HepG2 (cell line): ENCODE measurements around the gene ACOT13. TPM values are rescaled to one million over a fixed set of nuclear protein-coding genes. Genes with fewer than 3 reads are reported as not detected.
"Not testable (repeated sequence)": the region's sequence is repeated elsewhere in the genome, so short reads cannot be mapped to it uniquely, and the experiment has no call there.

Experiments used
- ATAC-seq: fragments of 200-7000 bp; cut with Tn5 transposase; 3 replicates; pipeline ENCODE4 v1.9.1; 2020; ENCODE audit warnings: mild to moderate bottlenecking, moderate library complexity
- BruUV-seq: library from RNA; stranded (reverse); fragments of 400-500 nt; replicated peaks from 2 replicates; lab custom pipeline; 2021; lab: Mats Ljungman, UMichigan
- CTCF ChIA-PET: fragments of 300-600 bp; formaldehyde crosslinking; extraction: SDS; loops from one replicate; lab custom pipeline; 2021; ENCODE audit warnings: low total read pairs, inconsistent platforms, low intra/inter-chr PET ratio; lab: Yijun Ruan, JAX
- POLR2A ChIA-PET: fragments of 350-600 bp; sonication (Branson Sonifier 250); formaldehyde crosslinking; loops from one replicate; lab custom pipeline; 2020; ENCODE audit warnings: antibody characterized with exemption, inconsistent platforms; lab: Yijun Ruan, JAX
- DNase-seq: peaks from one replicate; pipeline ENCODE4 v3.0.0-alpha.2; 2015; ENCODE audit warnings: low spot score
- FAIRE-seq: peaks from 3 replicates; lab custom pipeline; 2011; peaks lifted over from hg19 to GRCh38; lab: Jason Lieb, UNC
- H2AFZ ChIP-seq: one replicate; pipeline ENCODE4 v1.6.1; 2011; ENCODE audit warnings: low read length, inconsistent platforms
- H3K27ac ChIP-seq: fragments of 300-600 bp; 3 replicates; pipeline ENCODE4 v1.8.0; 2011; ENCODE audit warnings: mixed run types, mild to moderate bottlenecking, mixed read lengths, low read length, inconsistent platforms; ENCODE audit not compliant: insufficient read depth; ENCODE audit errors: extremely low read length
- H3K27me3 ChIP-seq, 2 experiments: fragments of 200-600 bp in 1 of 2; 2 replicates in 1 of 2; 3 replicates in 1 of 2; pipeline versions ENCODE4 v1.6.0 to v1.8.0; 2011; ENCODE audit warnings: low read length in 2 of 2, mild to moderate bottlenecking in 2 of 2, moderate library complexity in 2 of 2, inconsistent platforms in 1 of 2; ENCODE audit not compliant: insufficient read depth in 2 of 2, control insufficient read depth in 1 of 2
- H3K36me3 ChIP-seq, 2 experiments: fragments of 200-600 bp in 1 of 2; replicated peaks in 1 of 2; 2 replicates in 1 of 2; 3 replicates in 1 of 2; pipeline versions ENCODE4 v1.5.1 to v1.8.0; 2011; ENCODE audit warnings: low read length in 2 of 2, inconsistent platforms in 1 of 2; ENCODE audit not compliant: insufficient read depth in 2 of 2, control insufficient read depth in 1 of 2
- H3K4me1 ChIP-seq: 2 replicates; pipeline ENCODE4 v1.5.1; 2012; ENCODE audit warnings: low read length, inconsistent platforms; ENCODE audit not compliant: insufficient read depth
- H3K4me2 ChIP-seq: 2 replicates; pipeline ENCODE4 v1.6.0; 2011; ENCODE audit warnings: low read depth, low read length, inconsistent platforms
- H3K4me3 ChIP-seq, 3 experiments: fragments of 200-600 bp in 1 of 3; sonication (generic), shearing (Covaris generic) in 1 of 3; replicated peaks in 1 of 3; 2 replicates each; pipeline ENCODE4 v1.5.1; 2011 to 2016; ENCODE audit warnings: low read length in 3 of 3, inconsistent platforms in 2 of 3, low read depth in 2 of 3, mild to moderate bottlenecking in 2 of 3, control low read depth in 1 of 3, mixed read lengths in 1 of 3; ENCODE audit not compliant: insufficient read depth in 1 of 3
- H3K79me2 ChIP-seq: one replicate; pipeline ENCODE4 v1.6.1; 2011; ENCODE audit warnings: low read length, inconsistent platforms; ENCODE audit not compliant: insufficient read depth
- H3K9ac ChIP-seq: 2 replicates; pipeline ENCODE4 v1.6.0; 2011; ENCODE audit warnings: mild to moderate bottlenecking, low read depth, low read length, inconsistent platforms; ENCODE audit not compliant: insufficient read depth
- H3K9me3 ChIP-seq: 2 replicates; pipeline ENCODE4 v1.5.1; 2012; ENCODE audit warnings: mild to moderate bottlenecking, low read length
- H4K20me1 ChIP-seq: 2 replicates; pipeline ENCODE4 v1.6.0; 2011; ENCODE audit warnings: inconsistent platforms, mild to moderate bottlenecking, low read length, moderate library complexity; ENCODE audit not compliant: insufficient read depth
- ARNTL ChIP-seq: sonication (generic); formaldehyde crosslinking; IDR thresholded peaks from 2 replicates; pipeline ENCODE4 v1.4.0; 2020; ENCODE audit warnings: mild to moderate bottlenecking, missing genetic modification reagents
- HNF4A ChIP-seq: sonication (generic); formaldehyde crosslinking; IDR thresholded peaks from 2 replicates; pipeline ENCODE4 v1.4.0; 2020; ENCODE audit warnings: missing genetic modification reagents
- HNRNPH1 ChIP-seq: fragments of 200-400 bp; formaldehyde crosslinking; optimal IDR thresholded peaks from 2 replicates; pipeline ENCODE3; 2017; ENCODE audit warnings: mild to moderate bottlenecking, low read depth, low read length
- SRF ChIP-seq: IDR thresholded peaks from 2 replicates; pipeline ENCODE4 v1.6.1; 2011; ENCODE audit warnings: mild to moderate bottlenecking, low read depth, low read length, moderate library complexity
- WGBS: methylation state at CpG from one replicate; pipeline ENCODE4 v1.1.6; 2017; ENCODE audit warnings: low lambda C conversion rate; 5-methylcytosine and 5-hydroxymethylcytosine counted together
- in situ Hi-C: cut with HindIII; loops from 2 replicates; pipeline ENCODE4 v1.10.0; 2017; ENCODE audit warnings: low pct_unique_long_range_greater_than_20kb; ENCODE audit not compliant: extremely low pct_ligation_motif_present
- intact Hi-C: fragments of 100-400 bp; cut with micrococcal nuclease; formaldehyde crosslinking; loops from one replicate; pipeline ENCODE4 v1.10.0; 2022; ENCODE audit not compliant: unreplicated experiment
- polyA plus RNA-seq, 8 experiments: library from polyadenylated mRNA; depleted of rRNA in 3 of 8; stranded (reverse) in 7 of 8; unstranded in 1 of 8; fragments of >200 nt; fragmentation: Illumina TruSeq in 4 of 8; extraction: Trizol in 4 of 8; gene quantifications; 2 replicates each; pipeline versions ENCODE4 v1.2.1 to v1.2.3, GENCODE V29; 2011 to 2016; ENCODE audit warnings: low read depth in 4 of 8, missing spikeins in 1 of 8, mixed read lengths in 1 of 8; ENCODE audit not compliant: insufficient read depth in 1 of 8
- total RNA-seq, 5 experiments: library from RNA; depleted of rRNA; stranded (reverse); fragments of >200 nt; fragmentation: Illumina TruSeq; extraction: Trizol; gene quantifications; 2 replicates each; pipeline ENCODE4 v1.2.3, GENCODE V29; 2016; ENCODE audit warnings: low read depth in 1 of 5
- TF ChIP-seq, protein P1 (sequence below): IDR thresholded peaks from 2 replicates; pipeline ENCODE4 v1.6.1; 2016; ENCODE audit warnings: low read depth
- TF ChIP-seq, protein P2 (sequence below): sonication (generic); formaldehyde crosslinking; conservative IDR thresholded peaks from 2 replicates; pipeline ENCODE4 v1.4.0; 2020; ENCODE audit warnings: missing genetic modification reagents
- TF ChIP-seq, protein P3 (sequence below): sonication (generic); formaldehyde crosslinking; IDR thresholded peaks from 2 replicates; pipeline ENCODE4 v1.4.0; 2020; ENCODE audit warnings: missing genetic modification reagents, borderline replicate concordance
- TF ChIP-seq, protein P4 (sequence below): IDR thresholded peaks from 2 replicates; pipeline ENCODE4 v1.6.1; 2018; ENCODE audit warnings: missing genetic modification reagents

Gene ACOT13
- total and polyA plus RNA-seq, 2 of the 13 experiments (the other 11 are each of a cell fraction or from before 2014, with no cell fraction given): 31.5 to 45.1 TPM

DNA sequence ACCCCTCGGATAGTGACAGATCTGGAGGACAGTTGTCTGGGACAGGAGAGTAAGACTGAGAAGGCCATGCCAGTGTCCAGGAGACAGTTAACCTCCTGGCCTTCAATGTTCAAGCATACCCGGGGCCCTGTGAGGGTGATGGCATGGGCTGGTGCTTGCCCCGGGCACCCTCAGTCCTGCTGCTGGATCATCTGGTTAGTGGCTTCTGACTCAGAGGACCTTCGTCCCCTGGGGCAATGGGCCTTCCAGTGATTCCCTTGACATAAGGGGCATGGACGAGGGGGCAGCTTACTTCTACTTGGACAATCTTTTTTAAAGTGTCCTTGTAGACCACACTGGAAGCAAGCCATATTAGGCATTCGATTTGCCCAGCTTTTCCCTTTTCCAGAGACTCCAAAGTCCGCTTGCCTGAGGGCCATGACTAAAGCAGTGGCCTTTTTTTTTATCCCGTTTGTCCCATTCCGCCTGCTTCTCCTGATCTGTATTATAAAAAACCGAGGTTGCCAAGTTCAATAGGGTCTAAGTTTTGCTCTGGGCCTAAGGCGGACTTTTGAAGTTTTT is 12.0 kb downstream of the ACOT13 start:
- H3K9me3 ChIP-seq, H2AFZ ChIP-seq, H3K79me2 ChIP-seq, FAIRE-seq, H3K36me3 ChIP-seq, H4K20me1 ChIP-seq, DNase-seq, in situ Hi-C loops, H3K4me2 ChIP-seq, intact Hi-C loops, H3K4me3 ChIP-seq, H3K9ac ChIP-seq, BruUV-seq, POLR2A ChIA-PET, ATAC-seq, H3K27ac ChIP-seq, H3K27me3 ChIP-seq, CTCF ChIA-PET: not testable (repeated sequence)
- H3K4me1 ChIP-seq: peaks cover 28% of the 10 kb centered on the region
- 71% methylated on average over 8 of the region's 11 CpGs for WGBS
- TF ChIP-seq, protein P1, sequence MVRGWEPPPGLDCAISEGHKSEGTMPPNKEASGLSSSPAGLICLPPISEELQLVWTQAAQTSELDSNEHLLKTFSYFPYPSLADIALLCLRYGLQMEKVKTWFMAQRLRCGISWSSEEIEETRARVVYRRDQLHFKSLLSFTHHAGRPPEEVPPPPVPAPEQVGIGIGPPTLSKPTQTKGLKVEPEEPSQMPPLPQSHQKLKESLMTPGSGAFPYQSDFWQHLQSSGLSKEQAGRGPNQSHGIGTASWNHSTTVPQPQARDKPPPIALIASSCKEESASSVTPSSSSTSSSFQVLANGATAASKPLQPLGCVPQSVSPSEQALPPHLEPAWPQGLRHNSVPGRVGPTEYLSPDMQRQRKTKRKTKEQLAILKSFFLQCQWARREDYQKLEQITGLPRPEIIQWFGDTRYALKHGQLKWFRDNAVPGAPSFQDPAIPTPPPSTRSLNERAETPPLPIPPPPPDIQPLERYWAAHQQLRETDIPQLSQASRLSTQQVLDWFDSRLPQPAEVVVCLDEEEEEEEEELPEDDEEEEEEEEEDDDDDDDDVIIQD (CRISPR knock-in tag): peak; percentile 65; the same call in 1 of the 2 replicates
- peak; percentile 69; the same call in 1 of the 2 replicates for TF ChIP-seq SRF
- peak; percentile 43; the same call in 1 of the 2 replicates for TF ChIP-seq HNF4A (CRISPR knock-in tag)

DNA sequence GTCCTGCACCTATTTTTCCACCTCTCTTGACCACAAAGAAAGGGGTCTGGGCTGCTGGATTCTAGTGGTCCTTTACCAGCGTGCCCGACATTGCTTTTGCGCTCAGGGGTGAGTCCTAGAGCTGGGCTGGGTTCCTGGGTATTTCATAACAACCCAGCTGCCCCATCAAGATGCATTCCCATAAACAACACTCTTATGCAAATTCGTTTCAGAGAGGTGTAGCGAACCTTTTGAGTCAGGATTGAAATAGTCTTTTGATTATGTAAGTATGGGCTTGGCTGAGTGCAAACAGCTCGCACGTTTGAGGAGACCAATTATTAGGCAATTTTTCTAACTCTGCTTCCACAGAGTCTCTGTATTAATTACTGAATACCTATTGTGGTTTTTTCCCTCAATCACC is 13.7 kb downstream of the ACOT13 start:
- DNase-seq: no peak
- ChIA-PET POLR2A (no interaction called here), CTCF (no interaction called here)
- no peak for ATAC-seq
- BruUV-seq: no TSS peak
- Histone ChIP-seq H3K9me3 (no peaks in the 10 kb centered on the region), H3K27me3 (no peaks in the 10 kb centered on the region), H3K4me2 (no peak overlapping the region), H3K36me3 (no peaks in the 10 kb centered on the region), H3K79me2 (no peaks in the 10 kb centered on the region), H3K4me1 (peaks cover 29% of the 10 kb centered on the region), H3K9ac (no peak overlapping the region), H4K20me1 (no peaks in the 10 kb centered on the region), H3K27ac (no peak overlapping the region), H2AFZ (no peak overlapping the region), H3K4me3 (no peak overlapping the region)
- intact Hi-C loops (no loop called here), in situ Hi-C loops (no loop called here)
- 88% methylated on average over 7 of the region's 7 CpGs for WGBS
- no peak for FAIRE-seq
- TF ChIP-seq HNRNPH1 (no peak), ARNTL (no peak), HNF4A (CRISPR knock-in tag) (no peak)
- TF ChIP-seq, protein P2, sequence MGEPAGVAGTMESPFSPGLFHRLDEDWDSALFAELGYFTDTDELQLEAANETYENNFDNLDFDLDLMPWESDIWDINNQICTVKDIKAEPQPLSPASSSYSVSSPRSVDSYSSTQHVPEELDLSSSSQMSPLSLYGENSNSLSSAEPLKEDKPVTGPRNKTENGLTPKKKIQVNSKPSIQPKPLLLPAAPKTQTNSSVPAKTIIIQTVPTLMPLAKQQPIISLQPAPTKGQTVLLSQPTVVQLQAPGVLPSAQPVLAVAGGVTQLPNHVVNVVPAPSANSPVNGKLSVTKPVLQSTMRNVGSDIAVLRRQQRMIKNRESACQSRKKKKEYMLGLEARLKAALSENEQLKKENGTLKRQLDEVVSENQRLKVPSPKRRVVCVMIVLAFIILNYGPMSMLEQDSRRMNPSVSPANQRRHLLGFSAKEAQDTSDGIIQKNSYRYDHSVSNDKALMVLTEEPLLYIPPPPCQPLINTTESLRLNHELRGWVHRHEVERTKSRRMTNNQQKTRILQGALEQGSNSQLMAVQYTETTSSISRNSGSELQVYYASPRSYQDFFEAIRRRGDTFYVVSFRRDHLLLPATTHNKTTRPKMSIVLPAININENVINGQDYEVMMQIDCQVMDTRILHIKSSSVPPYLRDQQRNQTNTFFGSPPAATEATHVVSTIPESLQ: no peak
- TF ChIP-seq, protein P3, sequence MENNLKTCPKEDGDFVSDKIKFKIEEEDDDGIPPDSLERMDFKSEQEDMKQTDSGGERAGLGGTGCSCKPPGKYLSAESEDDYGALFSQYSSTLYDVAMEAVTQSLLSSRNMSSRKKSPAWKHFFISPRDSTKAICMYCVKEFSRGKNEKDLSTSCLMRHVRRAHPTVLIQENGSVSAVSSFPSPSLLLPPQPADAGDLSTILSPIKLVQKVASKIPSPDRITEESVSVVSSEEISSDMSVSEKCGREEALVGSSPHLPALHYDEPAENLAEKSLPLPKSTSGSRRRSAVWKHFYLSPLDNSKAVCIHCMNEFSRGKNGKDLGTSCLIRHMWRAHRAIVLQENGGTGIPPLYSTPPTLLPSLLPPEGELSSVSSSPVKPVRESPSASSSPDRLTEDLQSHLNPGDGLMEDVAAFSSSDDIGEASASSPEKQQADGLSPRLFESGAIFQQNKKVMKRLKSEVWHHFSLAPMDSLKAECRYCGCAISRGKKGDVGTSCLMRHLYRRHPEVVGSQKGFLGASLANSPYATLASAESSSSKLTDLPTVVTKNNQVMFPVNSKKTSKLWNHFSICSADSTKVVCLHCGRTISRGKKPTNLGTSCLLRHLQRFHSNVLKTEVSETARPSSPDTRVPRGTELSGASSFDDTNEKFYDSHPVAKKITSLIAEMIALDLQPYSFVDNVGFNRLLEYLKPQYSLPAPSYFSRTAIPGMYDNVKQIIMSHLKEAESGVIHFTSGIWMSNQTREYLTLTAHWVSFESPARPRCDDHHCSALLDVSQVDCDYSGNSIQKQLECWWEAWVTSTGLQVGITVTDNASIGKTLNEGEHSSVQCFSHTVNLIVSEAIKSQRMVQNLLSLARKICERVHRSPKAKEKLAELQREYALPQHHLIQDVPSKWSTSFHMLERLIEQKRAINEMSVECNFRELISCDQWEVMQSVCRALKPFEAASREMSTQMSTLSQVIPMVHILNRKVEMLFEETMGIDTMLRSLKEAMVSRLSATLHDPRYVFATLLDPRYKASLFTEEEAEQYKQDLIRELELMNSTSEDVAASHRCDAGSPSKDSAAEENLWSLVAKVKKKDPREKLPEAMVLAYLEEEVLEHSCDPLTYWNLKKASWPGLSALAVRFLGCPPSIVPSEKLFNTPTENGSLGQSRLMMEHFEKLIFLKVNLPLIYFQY (CRISPR knock-in tag): no peak
- TF ChIP-seq, protein P4, sequence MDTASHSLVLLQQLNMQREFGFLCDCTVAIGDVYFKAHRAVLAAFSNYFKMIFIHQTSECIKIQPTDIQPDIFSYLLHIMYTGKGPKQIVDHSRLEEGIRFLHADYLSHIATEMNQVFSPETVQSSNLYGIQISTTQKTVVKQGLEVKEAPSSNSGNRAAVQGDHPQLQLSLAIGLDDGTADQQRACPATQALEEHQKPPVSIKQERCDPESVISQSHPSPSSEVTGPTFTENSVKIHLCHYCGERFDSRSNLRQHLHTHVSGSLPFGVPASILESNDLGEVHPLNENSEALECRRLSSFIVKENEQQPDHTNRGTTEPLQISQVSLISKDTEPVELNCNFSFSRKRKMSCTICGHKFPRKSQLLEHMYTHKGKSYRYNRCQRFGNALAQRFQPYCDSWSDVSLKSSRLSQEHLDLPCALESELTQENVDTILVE (CRISPR knock-in tag): no peak
